KBM-7 (cell line): ENCODE data around the gene COMMD9.

ENCODE experiments used
- DNase-seq: peaks from one replicate; pipeline ENCODE4 v3.0.0-alpha.2; 2015
- in situ Hi-C: fragments of 300-500 bp; cut with MboI; formaldehyde crosslinking; loops from 2 replicates; pipeline ENCODE4 v1.14.3; 2020; ENCODE audit warnings: low sequenced_read_pairs, low pct_unique_long_range_greater_than_20kb, mixed read lengths

The COMMD9 gene

GRCh38 chr11:36235750-36236149 is 53.5 kb downstream of the COMMD9 start:
- in situ Hi-C loops: no loop called here
- no peak for DNase-seq

GRCh38 chr11:36234825-36235224 is 54.4 kb downstream of the COMMD9 start:
- in situ Hi-C loops: no loop called here
- DNase-seq: no peak

- in situ Hi-C loops: no loop called here
- DNase-seq: no peak
These were observed 56.0 kb downstream of the COMMD9 start for GRCh38 chr11:36233204-36233603.

GRCh38 chr11:36230779-36231699 is 58.2 kb downstream of the COMMD9 start:
- DNase-seq: no peak
- in situ Hi-C loops: no loop called here

GRCh38 chr11:36229091-36229705 is 60.0 kb downstream of the COMMD9 start:
- in situ Hi-C loops: no loop called here
- no peak for DNase-seq

- in situ Hi-C loops: no loop called here
- no peak for DNase-seq
These were observed 60.5 kb downstream of the COMMD9 start for GRCh38 chr11:36228689-36229088.

- in situ Hi-C loops: no loop called here
- no peak for DNase-seq
These were observed 62.2 kb downstream of the COMMD9 start for GRCh38 chr11:36227044-36227443.

- in situ Hi-C loops: no loop called here
- DNase-seq: no peak
These were observed 64.9 kb downstream of the COMMD9 start for GRCh38 chr11:36224209-36224882.

GRCh38 chr11:36222831-36223635 is 66.2 kb downstream of the COMMD9 start:
- in situ Hi-C loops: no loop called here
- no peak for DNase-seq
